Measurements from ENCODE around the gene FAAP100. TPM values are rescaled to one million over a fixed set of nuclear protein-coding genes. Genes with fewer than 3 reads are reported as not detected.

The FAAP100 gene
- total RNA-seq, 4 donors from 2014 or later, result 14.4 to 27.9 (median 15.6) TPM

- in situ Hi-C loops (cut with MboI; ENCODE audit: low sequenced_read_pairs in 4 of 4), result no loop called here
- Histone ChIP-seq H3K4me3 (no peak overlapping the region), H3K36me3 (peaks cover 0 to 44% of the 10 kb centered on the region in 2 donors), H3K9me3 (no peaks in the 10 kb centered on the region), H3K27me3 (no peaks in the 10 kb centered on the region), H3K4me1 (peaks cover 25 to 29% of the 10 kb centered on the region in 2 donors), H3K27ac (peak overlapping the region; percentile 77 to 91 (median 84))
- TF ChIP-seq, protein P1, sequence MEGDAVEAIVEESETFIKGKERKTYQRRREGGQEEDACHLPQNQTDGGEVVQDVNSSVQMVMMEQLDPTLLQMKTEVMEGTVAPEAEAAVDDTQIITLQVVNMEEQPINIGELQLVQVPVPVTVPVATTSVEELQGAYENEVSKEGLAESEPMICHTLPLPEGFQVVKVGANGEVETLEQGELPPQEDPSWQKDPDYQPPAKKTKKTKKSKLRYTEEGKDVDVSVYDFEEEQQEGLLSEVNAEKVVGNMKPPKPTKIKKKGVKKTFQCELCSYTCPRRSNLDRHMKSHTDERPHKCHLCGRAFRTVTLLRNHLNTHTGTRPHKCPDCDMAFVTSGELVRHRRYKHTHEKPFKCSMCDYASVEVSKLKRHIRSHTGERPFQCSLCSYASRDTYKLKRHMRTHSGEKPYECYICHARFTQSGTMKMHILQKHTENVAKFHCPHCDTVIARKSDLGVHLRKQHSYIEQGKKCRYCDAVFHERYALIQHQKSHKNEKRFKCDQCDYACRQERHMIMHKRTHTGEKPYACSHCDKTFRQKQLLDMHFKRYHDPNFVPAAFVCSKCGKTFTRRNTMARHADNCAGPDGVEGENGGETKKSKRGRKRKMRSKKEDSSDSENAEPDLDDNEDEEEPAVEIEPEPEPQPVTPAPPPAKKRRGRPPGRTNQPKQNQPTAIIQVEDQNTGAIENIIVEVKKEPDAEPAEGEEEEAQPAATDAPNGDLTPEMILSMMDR (IDR thresholded peaks at IDR 0.05 in 4 of 5, conservative IDR thresholded peaks at IDR 0.05 in 1 of 5), result no peak
- peak in 1 of 2 donors; percentile 7 for TF ChIP-seq POLR2A (IDR thresholded peaks at IDR 0.05)
- intact Hi-C loops (cut with DNase I; ENCODE audit: low total_unique reads), result loop anchor here (5.0 kb wide), 1 partner anchor 46 kb away; no protein-coding TSS in a partner anchor
- ATAC-seq (peak; percentile 54 to 72), DNase-seq (peak; percentile 67 to 81)
These were observed 4.1 kb upstream of the FAAP100 start for GRCh38 chr17:81556175-81556691.

GRCh38 chr17:81553616-81554181, 1.5 kb upstream of the FAAP100 start:
- H3K27ac ChIP-seq, result peak overlapping the region; percentile 90 to 92 (median 90)
- peak overlapping the region in 3 of 4 donors; percentile 86 to 92 (median 88) for H3K4me3 ChIP-seq
- H3K27me3 ChIP-seq, result no peaks in the 10 kb centered on the region
- H3K4me1 ChIP-seq, result peaks cover 28 to 36% of the 10 kb centered on the region in 2 donors
- TF ChIP-seq, protein P1 (IDR thresholded peaks at IDR 0.05 in 4 of 5, conservative IDR thresholded peaks at IDR 0.05 in 1 of 5), result no peak
- no peak for TF ChIP-seq POLR2A (IDR thresholded peaks at IDR 0.05)
- in situ Hi-C loops (cut with MboI; ENCODE audit: low sequenced_read_pairs in 4 of 4) (no loop called here), intact Hi-C loops (cut with DNase I; ENCODE audit: low total_unique reads) (loop anchor here (5.0 kb wide), 1 partner anchor 41 kb away; the partner anchor contains the start of gene ACTG1)
- peaks cover 0 to 31% of the 10 kb centered on the region in 2 donors for H3K36me3 ChIP-seq
- DNase-seq (peak; percentile 20 to 53), ATAC-seq (peak; percentile 14 to 20)
- no peaks in the 10 kb centered on the region for H3K9me3 ChIP-seq

- peaks cover 28 to 36% of the 10 kb centered on the region in 2 donors for H3K4me1 ChIP-seq
- H3K27ac ChIP-seq, result peak overlapping the region; percentile 90 to 92 (median 90)
- peak in 1 of 2 donors; percentile 5 for TF ChIP-seq POLR2A (IDR thresholded peaks at IDR 0.05)
- TF ChIP-seq, protein P1 (IDR thresholded peaks at IDR 0.05 in 4 of 5, conservative IDR thresholded peaks at IDR 0.05 in 1 of 5), result no peak
- H3K9me3 ChIP-seq, result no peaks in the 10 kb centered on the region
- H3K4me3 ChIP-seq, result peak overlapping the region; percentile 86 to 92 (median 90)
- in situ Hi-C loops (cut with MboI; ENCODE audit: low sequenced_read_pairs in 4 of 4) (no loop called here), intact Hi-C loops (cut with DNase I; ENCODE audit: low total_unique reads) (loop anchor here (5.0 kb wide), 1 partner anchor 41 kb away; the partner anchor contains the start of gene ACTG1)
- no peaks in the 10 kb centered on the region for H3K27me3 ChIP-seq
- DNase-seq (peak; percentile 51 to 69), ATAC-seq (peak; percentile 36 to 37)
- peaks cover 0 to 31% of the 10 kb centered on the region in 2 donors for H3K36me3 ChIP-seq
These were observed 964 bp upstream of the FAAP100 start for GRCh38 chr17:81553018-81553615.

DNA sequence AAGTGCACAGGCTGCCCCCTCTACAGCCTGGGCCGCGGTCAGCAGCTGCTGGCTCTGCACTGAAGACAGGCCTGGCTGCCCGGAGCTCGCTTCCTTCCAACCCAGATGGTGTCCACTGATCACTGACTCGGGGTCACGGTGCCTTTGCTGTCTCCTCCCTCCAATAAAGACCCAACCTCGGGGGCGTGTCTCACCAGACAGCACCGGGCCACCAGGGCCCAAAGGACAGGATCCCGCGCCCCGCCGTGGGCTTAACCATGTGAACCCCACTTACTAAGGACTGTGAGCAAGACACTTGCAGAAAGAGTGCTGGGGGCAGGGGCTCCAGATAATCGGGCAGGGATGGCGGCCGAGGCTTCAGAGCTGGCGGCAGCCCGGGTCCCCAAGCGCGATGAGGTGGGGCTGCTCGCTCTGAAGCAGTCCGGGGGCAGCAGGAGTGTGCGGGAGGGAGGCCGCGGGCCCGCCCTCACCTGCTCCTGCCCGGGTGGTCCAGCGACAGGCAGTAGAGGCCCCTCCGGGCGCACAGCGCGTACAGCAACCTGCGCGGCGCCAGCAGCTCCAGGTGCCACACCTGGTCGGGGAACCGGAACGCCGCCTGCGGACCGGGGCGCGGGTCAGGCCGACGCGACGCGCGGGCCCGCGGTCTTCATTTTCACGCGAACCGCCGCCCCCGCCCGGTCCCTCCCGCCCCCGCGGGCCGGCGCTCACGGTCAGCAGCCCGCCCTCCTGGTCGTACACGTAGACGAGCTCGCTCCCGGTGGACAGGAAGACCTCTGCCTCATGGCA, 502 bp downstream of the FAAP100 start:
- intact Hi-C loops (cut with DNase I; ENCODE audit: low total_unique reads) (loop anchor here (5.0 kb wide), 1 partner anchor 39 kb away; the partner anchor contains the start of gene ACTG1), in situ Hi-C loops (cut with MboI; ENCODE audit: low sequenced_read_pairs in 4 of 4) (no loop called here)
- TF ChIP-seq, protein P1 (IDR thresholded peaks at IDR 0.05 in 4 of 5, conservative IDR thresholded peaks at IDR 0.05 in 1 of 5), result no peak
- TF ChIP-seq POLR2A (IDR thresholded peaks at IDR 0.05), result no peak
- Histone ChIP-seq H3K9me3 (no peaks in the 10 kb centered on the region), H3K4me3 (peak overlapping the region; percentile 86 to 92 (median 90)), H3K27me3 (no peaks in the 10 kb centered on the region), H3K27ac (peak overlapping the region; percentile 90 to 92 (median 90)), H3K4me1 (peaks cover 20 to 36% of the 10 kb centered on the region in 2 donors), H3K36me3 (peaks cover 0 to 32% of the 10 kb centered on the region in 2 donors)
- DNase-seq (peak in 1 of 2 donors; percentile 37), ATAC-seq (peak; percentile 1 to 11)
